MCF 10A (cell line): Measurements from ENCODE around the gene KLK13. TPM values are rescaled to one million over a fixed set of nuclear protein-coding genes. Genes with fewer than 3 reads are reported as not detected.

Source experiments
- BruUV-seq: library from RNA; stranded (reverse); fragments of 400-500 nt; replicated peaks from 2 replicates; lab custom pipeline; 2021; lab: Mats Ljungman, UMichigan
- CTCF ChIA-PET: fragments of 300-600 bp; sonication (Branson Sonifier 250); formaldehyde crosslinking; extraction: SDS; loops from one replicate; lab custom pipeline; 2021; ENCODE audit warnings: antibody characterized with exemption, inconsistent platforms; lab: Yijun Ruan, JAX
- POLR2A ChIA-PET: fragments of 300-600, 350-650 bp; sonication (Branson Sonifier 250); formaldehyde crosslinking; extraction: SDS; loops from one replicate; lab custom pipeline; 2020; ENCODE audit warnings: antibody characterized with exemption, inconsistent platforms; lab: Yijun Ruan, JAX
- DNase-seq: peaks from one replicate; pipeline ENCODE4 v3.0.0-alpha.2; 2018; ENCODE audit not compliant: unreplicated experiment
- H3K27ac Mint-ChIP-seq: one replicate; pipeline ENCODE4 v1.8.0; 2022; ENCODE audit warnings: mild to moderate bottlenecking, low read depth, mixed read lengths; ENCODE audit not compliant: unreplicated experiment
- H3K27me3 Mint-ChIP-seq: one replicate; pipeline ENCODE4 v1.8.0; 2022; ENCODE audit warnings: mixed read lengths; ENCODE audit not compliant: insufficient read depth, unreplicated experiment
- H3K36me3 Mint-ChIP-seq: one replicate; pipeline ENCODE4 v1.8.0; 2022; ENCODE audit warnings: mild to moderate bottlenecking, moderate library complexity, mixed read lengths; ENCODE audit not compliant: insufficient read depth, unreplicated experiment
- H3K4me1 Mint-ChIP-seq: one replicate; pipeline ENCODE4 v1.8.0; 2022; ENCODE audit warnings: mixed read lengths; ENCODE audit not compliant: insufficient read depth, unreplicated experiment
- H3K4me3 Mint-ChIP-seq: one replicate; pipeline ENCODE4 v1.8.0; 2022; ENCODE audit warnings: mild to moderate bottlenecking, moderate library complexity, mixed read lengths; ENCODE audit not compliant: unreplicated experiment
- H3K9me3 Mint-ChIP-seq: one replicate; pipeline ENCODE4 v1.8.0; 2022; ENCODE audit warnings: mixed read lengths; ENCODE audit not compliant: unreplicated experiment
- intact Hi-C: fragments of 100-400 bp; cut with micrococcal nuclease; formaldehyde crosslinking; loops from 2 replicates; pipeline ENCODE4 v1.14.1; 2022
- total RNA-seq: library from RNA; stranded (reverse); gene quantifications from 2 replicates; pipeline ENCODE4 v1.2.3, GENCODE V29; 2022
- TF ChIP-seq, protein P1 (sequence below): fragments of 200-600 bp; IDR thresholded peaks from one replicate; pipeline ENCODE4 v1.8.0; 2022; ENCODE audit warnings: antibody characterized with exemption, mild to moderate bottlenecking; ENCODE audit not compliant: unreplicated experiment

Gene KLK13
- total RNA-seq, 1 experiment from 2014 or later: not detected

DNA sequence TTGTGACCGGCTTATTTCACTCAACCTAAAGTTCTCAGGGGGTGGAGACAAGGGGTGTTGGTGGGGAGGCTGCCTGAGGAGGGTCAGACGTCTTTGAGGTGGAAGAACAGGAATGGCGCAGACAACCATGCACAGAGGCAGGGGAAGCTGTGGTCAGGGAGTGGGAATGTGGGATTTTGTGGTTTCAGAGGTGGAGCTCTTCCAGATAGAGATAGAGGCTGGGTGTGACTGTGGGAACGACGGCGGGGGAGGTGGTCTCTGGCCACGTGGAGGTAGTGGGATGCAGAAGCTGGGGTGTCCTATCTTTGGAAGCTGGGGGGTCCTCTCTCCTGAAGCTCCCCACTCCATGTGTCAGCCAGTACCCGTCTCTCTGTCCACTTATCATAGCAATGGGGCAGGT, 25.6 kb upstream of the KLK13 start:
- intact Hi-C loops: loop anchor here (10.0 kb wide), 1 partner anchor 286 kb away; no protein-coding TSS in a partner anchor
- H3K4me1 Mint-ChIP-seq: peaks cover 10% of the 10 kb centered on the region
- ChIA-PET CTCF (interaction anchor here (0.6 to 0.9 kb wide), 5 partner anchors 9 to 176 kb away, joined by 3 to 5 read pairs (median 4); no protein-coding TSS in a partner anchor), POLR2A (no interaction called here)
- H3K27me3 Mint-ChIP-seq: no peaks in the 10 kb centered on the region
- H3K9me3 Mint-ChIP-seq: no peaks in the 10 kb centered on the region
- TF ChIP-seq, protein P1, sequence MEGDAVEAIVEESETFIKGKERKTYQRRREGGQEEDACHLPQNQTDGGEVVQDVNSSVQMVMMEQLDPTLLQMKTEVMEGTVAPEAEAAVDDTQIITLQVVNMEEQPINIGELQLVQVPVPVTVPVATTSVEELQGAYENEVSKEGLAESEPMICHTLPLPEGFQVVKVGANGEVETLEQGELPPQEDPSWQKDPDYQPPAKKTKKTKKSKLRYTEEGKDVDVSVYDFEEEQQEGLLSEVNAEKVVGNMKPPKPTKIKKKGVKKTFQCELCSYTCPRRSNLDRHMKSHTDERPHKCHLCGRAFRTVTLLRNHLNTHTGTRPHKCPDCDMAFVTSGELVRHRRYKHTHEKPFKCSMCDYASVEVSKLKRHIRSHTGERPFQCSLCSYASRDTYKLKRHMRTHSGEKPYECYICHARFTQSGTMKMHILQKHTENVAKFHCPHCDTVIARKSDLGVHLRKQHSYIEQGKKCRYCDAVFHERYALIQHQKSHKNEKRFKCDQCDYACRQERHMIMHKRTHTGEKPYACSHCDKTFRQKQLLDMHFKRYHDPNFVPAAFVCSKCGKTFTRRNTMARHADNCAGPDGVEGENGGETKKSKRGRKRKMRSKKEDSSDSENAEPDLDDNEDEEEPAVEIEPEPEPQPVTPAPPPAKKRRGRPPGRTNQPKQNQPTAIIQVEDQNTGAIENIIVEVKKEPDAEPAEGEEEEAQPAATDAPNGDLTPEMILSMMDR: no peak
- no peak overlapping the region for H3K4me3 Mint-ChIP-seq
- BruUV-seq: no TSS peak
- H3K36me3 Mint-ChIP-seq: peaks cover 6% of the 10 kb centered on the region
- no peak for DNase-seq
- H3K27ac Mint-ChIP-seq: no peak overlapping the region

DNA sequence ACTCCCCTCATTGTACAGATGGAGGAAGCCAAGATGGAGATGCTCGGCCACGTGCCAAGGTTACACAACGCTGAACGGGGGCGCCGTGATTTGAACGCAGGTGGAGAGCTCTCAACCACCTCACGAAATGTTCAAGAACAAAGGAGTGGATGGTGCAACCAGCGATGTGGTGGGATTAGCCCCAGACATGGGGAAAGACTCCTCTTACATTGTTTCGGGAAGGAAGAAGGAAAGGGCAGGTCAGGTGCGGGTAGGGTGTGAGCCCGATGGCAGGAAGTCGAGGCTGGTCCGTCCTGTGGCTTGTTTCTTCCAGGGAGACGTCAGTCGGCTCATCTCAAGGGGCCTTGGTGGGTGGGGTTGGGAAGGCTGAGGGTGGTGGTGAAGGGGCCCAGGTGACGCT, 24.9 kb upstream of the KLK13 start:
- Mint-ChIP-seq H3K36me3 (peaks cover 6% of the 10 kb centered on the region), H3K9me3 (no peaks in the 10 kb centered on the region), H3K27ac (no peak overlapping the region), H3K27me3 (no peaks in the 10 kb centered on the region), H3K4me3 (no peak overlapping the region), H3K4me1 (peaks cover 10% of the 10 kb centered on the region)
- CTCF ChIA-PET: interaction anchor here (0.6 to 0.8 kb wide), 4 partner anchors 69 to 175 kb away, joined by 3 to 5 read pairs (median 3); no protein-coding TSS in a partner anchor
- POLR2A ChIA-PET: no interaction called here
- TF ChIP-seq, protein P1: no peak
- no peak for DNase-seq
- intact Hi-C loops: loop anchor here (10.0 kb wide), 1 partner anchor 285 kb away; no protein-coding TSS in a partner anchor
- no TSS peak for BruUV-seq

DNA sequence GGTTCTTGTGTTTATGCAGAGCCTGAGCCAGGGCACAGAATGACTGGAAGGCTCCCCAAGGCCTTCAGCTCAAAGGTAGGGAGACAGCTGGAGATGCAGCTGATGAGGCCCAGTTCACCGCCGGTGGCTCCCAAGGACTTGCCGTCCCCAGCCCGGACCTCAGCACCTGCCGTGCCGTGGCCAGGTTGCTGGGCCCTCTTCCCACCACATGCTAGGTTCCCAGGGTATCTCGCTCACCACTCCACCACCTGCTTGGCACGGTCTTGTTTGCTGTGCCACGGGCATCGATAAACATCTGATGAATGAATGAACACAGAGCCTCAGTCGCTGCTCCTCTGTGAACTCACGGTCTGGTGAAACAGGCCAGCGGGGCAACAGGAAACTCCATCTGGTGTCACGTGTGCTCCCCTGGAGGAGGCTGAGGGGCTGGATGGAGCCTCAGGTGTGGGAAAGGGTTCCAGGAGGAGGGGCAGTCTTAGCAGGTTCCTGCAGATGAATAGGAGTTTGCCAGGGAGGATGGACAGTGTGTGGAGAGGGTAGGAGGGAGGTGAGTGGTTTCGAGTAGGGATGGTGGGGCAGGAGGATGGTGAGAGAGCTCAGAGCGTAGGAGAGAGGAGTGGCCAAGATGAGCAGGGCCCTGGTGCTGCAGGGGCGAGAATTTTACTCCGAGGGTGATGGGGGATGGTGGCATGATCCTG, 21.4 kb upstream of the KLK13 start:
- BruUV-seq: no TSS peak
- H3K27me3 Mint-ChIP-seq: peaks cover 12% of the 10 kb centered on the region
- DNase-seq: no peak
- H3K9me3 Mint-ChIP-seq: no peaks in the 10 kb centered on the region
- intact Hi-C loops: no loop called here
- H3K36me3 Mint-ChIP-seq: no peaks in the 10 kb centered on the region
- CTCF ChIA-PET: interaction anchor here (1.4 to 2.8 kb wide), 2 partner anchors 9 to 65 kb away, joined by 6 to 9 read pairs; no protein-coding TSS in a partner anchor
- H3K4me3 Mint-ChIP-seq: no peak overlapping the region
- TF ChIP-seq, protein P1: no peak
- no peak overlapping the region for H3K27ac Mint-ChIP-seq
- H3K4me1 Mint-ChIP-seq: no peaks in the 10 kb centered on the region
- POLR2A ChIA-PET: no interaction called here

DNA sequence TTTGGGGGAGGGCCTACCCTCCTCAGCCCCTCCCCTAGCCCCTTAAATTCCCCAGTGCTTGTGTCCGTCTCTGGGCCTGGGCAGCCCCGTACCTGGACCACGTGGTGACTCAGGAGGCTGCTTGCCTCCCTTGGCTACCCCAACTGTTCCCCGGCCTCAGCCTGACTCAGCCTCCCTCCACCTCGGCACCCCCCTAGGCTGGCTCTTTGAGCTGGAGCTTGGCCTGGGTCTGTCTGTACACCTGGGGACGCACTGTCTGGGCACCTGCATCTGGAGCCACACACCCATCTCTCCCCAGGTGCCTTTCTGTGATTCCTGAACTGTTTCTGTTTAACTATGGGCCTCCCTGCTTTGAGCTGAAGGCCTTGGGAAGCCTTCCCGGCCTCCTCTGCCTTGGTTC, 19.6 kb upstream of the KLK13 start:
- no TSS peak for BruUV-seq
- no peak overlapping the region for H3K27ac Mint-ChIP-seq
- ChIA-PET POLR2A (no interaction called here), CTCF (interaction anchor here (1.1 to 1.5 kb wide), 2 partner anchors 10 to 12 kb away, joined by 4 to 5 read pairs; no protein-coding TSS in a partner anchor)
- no peak overlapping the region for H3K4me3 Mint-ChIP-seq
- H3K27me3 Mint-ChIP-seq: peaks cover 12% of the 10 kb centered on the region
- H3K36me3 Mint-ChIP-seq: no peaks in the 10 kb centered on the region
- H3K4me1 Mint-ChIP-seq: no peaks in the 10 kb centered on the region
- H3K9me3 Mint-ChIP-seq: no peaks in the 10 kb centered on the region
- DNase-seq: no peak
- intact Hi-C loops: no loop called here
- TF ChIP-seq, protein P1: no peak
